Measurements from ENCODE around the gene NLRC4. TPM values are rescaled to one million over a fixed set of nuclear protein-coding genes. Genes with fewer than 3 reads are reported as not detected.
A peak's percentile ranks its signal among the peaks of the same experiment; 100 is the strongest.

NLRC4 gene
- total RNA-seq, 2 donors from 2014 or later: 0.13 TPM

DNA sequence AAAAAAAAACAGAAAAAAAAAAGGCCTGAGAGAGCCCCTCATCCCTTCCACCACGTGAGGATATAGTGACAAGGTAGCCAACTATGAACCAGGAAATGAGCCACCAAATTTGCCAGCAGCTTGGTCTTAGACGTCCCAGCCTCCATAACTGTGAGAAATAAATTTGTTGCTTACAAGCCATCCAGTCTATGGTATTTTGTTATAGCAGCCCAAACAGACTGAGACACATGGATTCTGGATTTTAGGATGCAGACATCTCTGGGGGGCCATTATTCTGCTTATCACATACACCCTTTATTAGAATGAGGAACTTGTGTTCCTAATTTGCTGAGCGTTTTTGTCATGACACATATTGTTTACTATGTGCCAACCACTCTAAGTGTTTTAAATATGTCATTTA is 7.6 kb upstream of the NLRC4 start:
- Mint-ChIP-seq H3K9me3 (no peaks in the 10 kb centered on the region), H3K27ac (no peak overlapping the region), H3K4me1 (no peaks in the 10 kb centered on the region), H3K36me3 (ENCODE audit: low read depth) (no peaks in the 10 kb centered on the region), H3K27me3 (no peaks in the 10 kb centered on the region), H3K4me3 (no peak overlapping the region)
- no peak for ATAC-seq (replicated peaks)

DNA sequence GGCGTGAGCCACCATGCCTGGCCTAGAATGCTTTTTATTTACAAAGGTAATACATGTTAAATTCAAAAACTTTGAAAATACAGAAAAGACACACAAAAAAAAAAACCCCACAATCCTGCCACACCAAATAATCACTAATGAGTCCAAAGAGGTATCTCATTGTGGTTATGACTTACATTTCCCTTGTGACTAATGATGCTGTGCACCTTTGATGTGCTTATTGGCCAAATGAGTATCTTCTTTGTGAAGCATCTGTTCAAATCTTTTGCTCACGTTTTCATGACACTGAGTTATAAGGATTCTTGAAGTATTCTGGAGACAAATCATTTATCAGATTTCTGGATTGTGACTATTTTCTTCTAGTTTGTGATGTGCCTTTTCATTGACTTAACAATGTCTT is 6.4 kb upstream of the NLRC4 start:
- H3K4me1 Mint-ChIP-seq: no peaks in the 10 kb centered on the region
- no peak overlapping the region for H3K4me3 Mint-ChIP-seq
- no peaks in the 10 kb centered on the region for H3K9me3 Mint-ChIP-seq
- ATAC-seq (replicated peaks): peak; percentile 32
- H3K36me3 Mint-ChIP-seq (ENCODE audit: low read depth): no peaks in the 10 kb centered on the region
- H3K27me3 Mint-ChIP-seq: no peaks in the 10 kb centered on the region
- H3K27ac Mint-ChIP-seq: no peak overlapping the region

GRCh38 chr2:32262105-32262504 is 2.6 kb downstream of the NLRC4 start:
- no peaks in the 10 kb centered on the region for H3K36me3 Mint-ChIP-seq (ENCODE audit: low read depth)
- peaks cover 6% of the 10 kb centered on the region for H3K4me1 Mint-ChIP-seq
- no peak for ATAC-seq (replicated peaks)
- H3K27ac Mint-ChIP-seq: no peak overlapping the region
- H3K4me3 Mint-ChIP-seq: no peak overlapping the region
- H3K27me3 Mint-ChIP-seq: no peaks in the 10 kb centered on the region
- no peaks in the 10 kb centered on the region for H3K9me3 Mint-ChIP-seq

GRCh38 chr2:32260376-32260775 is 4.3 kb downstream of the NLRC4 start:
- H3K9me3 Mint-ChIP-seq: no peaks in the 10 kb centered on the region
- peaks cover 6% of the 10 kb centered on the region for H3K4me1 Mint-ChIP-seq
- H3K27ac Mint-ChIP-seq: no peak overlapping the region
- ATAC-seq (replicated peaks): no peak
- no peaks in the 10 kb centered on the region for H3K27me3 Mint-ChIP-seq
- no peaks in the 10 kb centered on the region for H3K36me3 Mint-ChIP-seq (ENCODE audit: low read depth)
- H3K4me3 Mint-ChIP-seq: no peak overlapping the region

DNA sequence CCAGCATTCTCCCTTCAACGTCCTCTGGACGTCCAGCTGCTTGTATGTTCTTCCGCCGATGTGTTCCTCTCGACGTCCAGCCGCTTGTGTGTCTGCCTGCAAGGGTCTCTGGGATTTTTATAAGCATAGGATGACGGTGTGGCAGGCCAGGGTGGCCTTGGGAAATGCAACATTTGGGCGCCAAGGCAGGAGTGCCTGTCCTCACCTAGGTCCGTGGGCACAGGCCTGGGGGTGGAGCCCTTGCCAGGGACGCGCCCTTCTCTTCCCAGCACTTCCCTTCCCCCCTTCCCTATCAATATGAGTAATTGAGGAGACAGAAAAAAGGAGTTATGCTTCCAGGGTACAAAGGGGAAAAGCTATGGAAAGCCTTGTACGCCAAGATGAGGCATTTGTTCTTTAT is 6.4 kb downstream of the NLRC4 start:
- no peak overlapping the region for H3K27ac Mint-ChIP-seq
- H3K36me3 Mint-ChIP-seq (ENCODE audit: low read depth): no peaks in the 10 kb centered on the region
- H3K4me1 Mint-ChIP-seq: no peaks in the 10 kb centered on the region
- H3K9me3 Mint-ChIP-seq: no peaks in the 10 kb centered on the region
- H3K27me3 Mint-ChIP-seq: no peaks in the 10 kb centered on the region
- H3K4me3 Mint-ChIP-seq: no peak overlapping the region
- ATAC-seq (replicated peaks): no peak

DNA sequence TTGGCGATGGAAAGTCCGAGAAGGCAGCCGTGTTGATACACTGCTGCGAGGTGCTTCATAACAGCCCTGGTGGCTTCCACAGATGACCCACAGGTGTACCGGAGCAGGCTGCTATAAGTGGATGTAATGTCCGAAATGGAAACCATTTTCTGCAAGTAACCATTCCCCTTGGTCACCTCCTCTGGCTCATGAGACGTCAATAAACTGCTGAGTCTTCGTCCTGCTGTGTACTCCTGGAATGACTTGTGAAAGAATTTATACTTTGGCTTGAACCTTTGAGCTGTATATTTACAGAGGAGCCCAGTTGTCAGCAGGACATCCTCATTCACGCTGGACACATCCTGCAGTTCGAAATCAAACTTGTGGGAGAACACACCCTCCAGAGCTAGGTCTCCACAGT is 14.4 kb downstream of the NLRC4 start:
- H3K36me3 Mint-ChIP-seq (ENCODE audit: low read depth): no peaks in the 10 kb centered on the region
- H3K4me3 Mint-ChIP-seq: no peak overlapping the region
- H3K27ac Mint-ChIP-seq: no peak overlapping the region
- no peaks in the 10 kb centered on the region for H3K27me3 Mint-ChIP-seq
- no peaks in the 10 kb centered on the region for H3K9me3 Mint-ChIP-seq
- ATAC-seq (replicated peaks): no peak
- H3K4me1 Mint-ChIP-seq: no peaks in the 10 kb centered on the region

GRCh38 chr2:32249731-32250236 is 14.9 kb downstream of the NLRC4 start:
- H3K4me1 Mint-ChIP-seq: no peaks in the 10 kb centered on the region
- H3K36me3 Mint-ChIP-seq (ENCODE audit: low read depth): no peaks in the 10 kb centered on the region
- H3K4me3 Mint-ChIP-seq: no peak overlapping the region
- no peak for ATAC-seq (replicated peaks)
- H3K9me3 Mint-ChIP-seq: no peaks in the 10 kb centered on the region
- no peaks in the 10 kb centered on the region for H3K27me3 Mint-ChIP-seq
- H3K27ac Mint-ChIP-seq: no peak overlapping the region

- no peak overlapping the region for H3K27ac Mint-ChIP-seq
- H3K4me3 Mint-ChIP-seq: no peak overlapping the region
- no peak for ATAC-seq (replicated peaks)
- H3K9me3 Mint-ChIP-seq: no peaks in the 10 kb centered on the region
- no peaks in the 10 kb centered on the region for H3K27me3 Mint-ChIP-seq
- no peaks in the 10 kb centered on the region for H3K36me3 Mint-ChIP-seq (ENCODE audit: low read depth)
- H3K4me1 Mint-ChIP-seq: no peaks in the 10 kb centered on the region
Observed at GRCh38 chr2:32248299-32248698, 16.4 kb downstream of the NLRC4 start.

GRCh38 chr2:32246911-32247310 is 17.8 kb downstream of the NLRC4 start:
- ATAC-seq (replicated peaks): no peak
- no peaks in the 10 kb centered on the region for H3K9me3 Mint-ChIP-seq
- no peaks in the 10 kb centered on the region for H3K4me1 Mint-ChIP-seq

GRCh38 chr2:32242331-32242730 is 22.4 kb downstream of the NLRC4 start:
- Mint-ChIP-seq H3K36me3 (ENCODE audit: low read depth) (peaks cover 6% of the 10 kb centered on the region), H3K4me3 (no peak overlapping the region), H3K27ac (no peak overlapping the region), H3K27me3 (no peaks in the 10 kb centered on the region), H3K4me1 (no peaks in the 10 kb centered on the region), H3K9me3 (no peaks in the 10 kb centered on the region)
- no peak for ATAC-seq (replicated peaks)

More at GRCh38 chr2:32246911-32247310, 17.8 kb downstream of the NLRC4 start:
- H3K4me3 Mint-ChIP-seq: no peak overlapping the region
- no peaks in the 10 kb centered on the region for H3K36me3 Mint-ChIP-seq (ENCODE audit: low read depth)
- H3K27me3 Mint-ChIP-seq: no peaks in the 10 kb centered on the region
- no peak overlapping the region for H3K27ac Mint-ChIP-seq

- H3K27me3 Mint-ChIP-seq: no peaks in the 10 kb centered on the region
- H3K27ac Mint-ChIP-seq: no peak overlapping the region
- ATAC-seq (replicated peaks): no peak
- no peaks in the 10 kb centered on the region for H3K4me1 Mint-ChIP-seq
- H3K4me3 Mint-ChIP-seq: no peak overlapping the region
- H3K36me3 Mint-ChIP-seq (ENCODE audit: low read depth): peaks cover 6% of the 10 kb centered on the region
- H3K9me3 Mint-ChIP-seq: peaks cover 4% of the 10 kb centered on the region
Observed at GRCh38 chr2:32237996-32238395, 26.7 kb downstream of the NLRC4 start.

DNA sequence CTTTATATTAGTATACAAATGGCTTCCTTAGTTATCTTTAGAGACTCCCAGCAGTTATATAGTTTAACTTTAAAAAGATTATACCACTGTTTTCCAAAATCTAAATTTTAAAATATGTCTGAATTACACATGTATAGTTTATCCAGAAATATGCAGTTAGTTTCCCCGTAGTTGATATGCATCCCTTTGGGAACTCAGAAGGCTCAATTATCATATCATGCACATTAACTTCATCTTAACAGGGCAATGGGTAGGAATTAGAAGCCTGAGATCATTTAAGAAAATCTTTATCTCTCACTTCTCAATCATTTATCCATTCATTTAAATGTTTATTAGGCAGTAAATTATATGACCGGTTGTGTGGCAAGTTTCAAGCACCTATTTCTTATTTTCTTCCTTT is 27.2 kb downstream of the NLRC4 start:
- H3K9me3 Mint-ChIP-seq: peaks cover 4% of the 10 kb centered on the region
- H3K4me3 Mint-ChIP-seq: no peak overlapping the region
- no peak for ATAC-seq (replicated peaks)
- H3K27ac Mint-ChIP-seq: no peak overlapping the region
- peaks cover 6% of the 10 kb centered on the region for H3K36me3 Mint-ChIP-seq (ENCODE audit: low read depth)
- H3K27me3 Mint-ChIP-seq: no peaks in the 10 kb centered on the region
- no peaks in the 10 kb centered on the region for H3K4me1 Mint-ChIP-seq

DNA sequence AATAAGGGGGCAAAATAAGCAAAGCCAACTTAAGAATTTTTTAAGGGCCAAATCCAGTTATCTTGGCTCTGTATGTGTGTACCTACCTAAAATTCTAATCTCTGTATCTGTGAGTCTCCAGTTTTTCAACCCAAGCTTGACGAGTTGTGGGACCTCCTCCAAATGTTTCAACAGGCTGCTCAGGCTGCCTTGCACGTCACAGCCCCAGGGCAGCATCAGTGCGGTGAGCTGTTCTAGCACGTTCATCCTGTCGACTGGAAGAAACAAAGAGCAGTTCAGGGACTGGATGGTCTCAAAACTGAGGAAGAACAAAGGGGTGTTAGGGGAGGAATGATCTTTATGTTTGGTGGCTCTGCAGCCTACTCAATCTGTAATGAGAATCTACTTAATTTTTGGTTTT is 29.4 kb downstream of the NLRC4 start:
- Mint-ChIP-seq H3K27me3 (no peaks in the 10 kb centered on the region), H3K36me3 (ENCODE audit: low read depth) (peaks cover 6% of the 10 kb centered on the region), H3K4me3 (no peak overlapping the region), H3K4me1 (no peaks in the 10 kb centered on the region), H3K9me3 (peaks cover 4% of the 10 kb centered on the region), H3K27ac (no peak overlapping the region)
- no peak for ATAC-seq (replicated peaks)

DNA sequence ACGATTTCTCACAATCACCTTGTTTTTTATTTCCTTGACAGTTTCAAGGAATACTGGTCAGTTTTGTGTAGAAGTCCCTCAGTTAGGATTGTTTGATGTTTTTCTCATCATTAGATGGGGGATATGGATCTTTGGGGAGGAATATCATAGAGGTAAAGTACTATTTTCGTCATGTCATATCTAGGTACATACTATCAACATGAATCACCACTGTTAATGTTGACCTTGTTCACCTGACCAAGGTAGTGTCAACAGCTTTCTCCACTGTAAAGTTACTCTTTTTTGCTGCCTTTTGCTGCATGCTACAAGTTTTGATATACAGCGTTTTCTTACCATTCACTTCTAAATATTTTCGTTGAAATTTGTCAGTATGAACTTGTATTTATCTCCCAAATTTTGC is 32.7 kb downstream of the NLRC4 start:
- ATAC-seq (replicated peaks): no peak
- no peaks in the 10 kb centered on the region for H3K36me3 Mint-ChIP-seq (ENCODE audit: low read depth)
- H3K27ac Mint-ChIP-seq: no peak overlapping the region
- H3K27me3 Mint-ChIP-seq: no peaks in the 10 kb centered on the region
- H3K4me3 Mint-ChIP-seq: no peak overlapping the region
- H3K4me1 Mint-ChIP-seq: no peaks in the 10 kb centered on the region
- H3K9me3 Mint-ChIP-seq: peaks cover 4% of the 10 kb centered on the region

DNA sequence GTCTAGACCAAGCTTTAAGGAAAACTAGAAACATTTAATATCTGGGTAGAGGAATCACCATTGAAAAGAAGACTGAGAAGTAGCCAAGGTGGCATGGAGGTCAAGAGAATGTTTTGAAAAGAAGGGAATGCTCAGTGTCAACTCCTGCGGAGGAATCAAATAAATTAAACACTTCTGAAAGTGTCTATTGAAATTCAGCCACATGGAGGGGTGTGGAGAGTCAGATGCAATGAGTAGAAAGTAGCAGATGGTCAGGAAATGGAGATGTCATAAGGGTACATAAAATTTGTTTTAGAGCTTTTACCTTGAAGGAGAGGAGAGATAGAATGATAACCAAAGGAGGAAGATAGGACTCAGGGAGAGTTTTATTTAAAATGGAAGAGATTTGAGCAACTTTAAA is 35.1 kb downstream of the NLRC4 start:
- H3K36me3 Mint-ChIP-seq (ENCODE audit: low read depth): peaks cover 6% of the 10 kb centered on the region
- no peaks in the 10 kb centered on the region for H3K9me3 Mint-ChIP-seq
- H3K27me3 Mint-ChIP-seq: no peaks in the 10 kb centered on the region
- no peak overlapping the region for H3K27ac Mint-ChIP-seq
- no peak overlapping the region for H3K4me3 Mint-ChIP-seq
- no peaks in the 10 kb centered on the region for H3K4me1 Mint-ChIP-seq
- no peak for ATAC-seq (replicated peaks)

GRCh38 chr2:32228181-32228580 is 36.5 kb downstream of the NLRC4 start:
- no peaks in the 10 kb centered on the region for H3K9me3 Mint-ChIP-seq
- H3K4me1 Mint-ChIP-seq: no peaks in the 10 kb centered on the region
- H3K4me3 Mint-ChIP-seq: no peak overlapping the region
- no peak for ATAC-seq (replicated peaks)
- H3K27ac Mint-ChIP-seq: no peak overlapping the region
- no peaks in the 10 kb centered on the region for H3K27me3 Mint-ChIP-seq
- H3K36me3 Mint-ChIP-seq (ENCODE audit: low read depth): peaks cover 20% of the 10 kb centered on the region

Data from activated T-helper 17 cell treated with anti-CD3 and anti-CD28 coated beads, Interleukin-2, amount 50 U/mL, for 72 hours (primary cell).